HG03280 (cell line): ENCODE results near the gene PASK.

ENCODE experiments used
- ATAC-seq: cut with Tn5 transposase; IDR thresholded peaks from one replicate; pipeline ENCODE4 v1.9.1; 2021; ENCODE audit warnings: mild to moderate bottlenecking, moderate library complexity; ENCODE audit not compliant: unreplicated experiment

Gene PASK

GRCh38 chr2:241068942-241069810 lies 80.1 kb downstream of the PASK start:
- ATAC-seq = no peak

GRCh38 chr2:241068136-241068941 lies 80.9 kb downstream of the PASK start:
- ATAC-seq = no peak

GRCh38 chr2:241067501-241068135 lies 81.7 kb downstream of the PASK start:
- ATAC-seq = no peak

GRCh38 chr2:241066893-241067341 lies 82.4 kb downstream of the PASK start:
- no peak for ATAC-seq

- ATAC-seq = no peak
Observed at GRCh38 chr2:241066171-241066892, 82.9 kb downstream of the PASK start.

GRCh38 chr2:241065355-241065803 lies 83.9 kb downstream of the PASK start:
- ATAC-seq = no peak

- ATAC-seq = no peak
Observed at GRCh38 chr2:241064802-241065354, 84.4 kb downstream of the PASK start.

- ATAC-seq = no peak
Observed at GRCh38 chr2:241064008-241064801, 85.1 kb downstream of the PASK start.

GRCh38 chr2:241063587-241063986 lies 85.7 kb downstream of the PASK start:
- ATAC-seq = no peak

GRCh38 chr2:241063093-241063551 lies 86.2 kb downstream of the PASK start:
- ATAC-seq = no peak

- no peak for ATAC-seq
Observed at GRCh38 chr2:241062389-241063092, 86.7 kb downstream of the PASK start.

GRCh38 chr2:241061275-241061674 lies 88.0 kb downstream of the PASK start:
- no peak for ATAC-seq
